WERI-Rb-1 (cell line): Measurements from ENCODE around the gene B3GAT1.

Experiments used
- DNase-seq: peaks from one replicate; pipeline ENCODE4 v3.0.0-alpha.2; 2020
- H3K27ac ChIP-seq: fragments of 250-450 bp; sonication (Bioruptor Pico); 2 replicates; pipeline ENCODE4 v1.5.1; 2020; ENCODE audit warnings: mild to moderate bottlenecking, moderate library complexity
- H3K27me3 ChIP-seq: fragments of 250-450 bp; sonication (Bioruptor Pico); 2 replicates; pipeline ENCODE4 v1.5.1; 2021; ENCODE audit warnings: mild to moderate bottlenecking, low read depth, moderate library complexity; ENCODE audit not compliant: insufficient read depth, severe bottlenecking
- H3K36me3 ChIP-seq: fragments of 250-450 bp; sonication (Bioruptor Pico); 2 replicates; pipeline ENCODE4 v1.5.1; 2020; ENCODE audit warnings: mild to moderate bottlenecking, moderate library complexity
- H3K4me3 ChIP-seq: 2 replicates; pipeline ENCODE4 v1.5.1; 2011; ENCODE audit warnings: low read depth, mild to moderate bottlenecking, control low read depth, low read length
- H3K9me3 ChIP-seq: fragments of 250-450 bp; sonication (Bioruptor Pico); 2 replicates; pipeline ENCODE4 v1.5.1; 2021; ENCODE audit warnings: mild to moderate bottlenecking, moderate library complexity; ENCODE audit not compliant: severe bottlenecking
- CTCF ChIP-seq: IDR thresholded peaks from 2 replicates; pipeline ENCODE4 v1.5.1; 2011; ENCODE audit warnings: low read depth, mild to moderate bottlenecking, control low read depth, inconsistent platforms, low read length

B3GAT1 gene

GRCh38 chr11:134330611-134331353 is 81.3 kb downstream of the B3GAT1 start:
- H3K9me3 ChIP-seq: no peaks in the 10 kb centered on the region
- peaks cover 4% of the 10 kb centered on the region for H3K36me3 ChIP-seq
- no peak for TF ChIP-seq CTCF
- peak overlapping the region; percentile 46 for H3K4me3 ChIP-seq
- DNase-seq: no peak
- H3K27ac ChIP-seq: no peak overlapping the region
- H3K27me3 ChIP-seq: no peaks in the 10 kb centered on the region
